HCT116 (cell line): ENCODE results near the gene FAM168B. TPM values are rescaled to one million over a fixed set of nuclear protein-coding genes. Genes with fewer than 3 reads are reported as not detected.
"Not testable (repeated sequence)": the region's sequence is repeated elsewhere in the genome, so short reads cannot be mapped to it uniquely, and the experiment has no call there.

Experiments
- ATAC-seq: fragments of 200-7000 bp; cut with Tn5 transposase; 2 replicates; pipeline ENCODE4 v1.9.1; 2020; ENCODE audit warnings: mild to moderate bottlenecking, moderate library complexity
- BruUV-seq: library from RNA; stranded (reverse); fragments of 400-500 nt; replicated peaks from 2 replicates; lab custom pipeline; 2021; lab: Mats Ljungman, UMichigan
- CTCF ChIA-PET: fragments of 300-600 bp; sonication (Branson Sonifier 250); formaldehyde crosslinking; loops from one replicate; lab custom pipeline; 2021; ENCODE audit warnings: antibody characterized with exemption; lab: Charles Lee
- POLR2A ChIA-PET: fragments of 300-600, 350-600 bp; sonication (Branson Sonifier 250); formaldehyde crosslinking; loops from one replicate; lab custom pipeline; 2021; ENCODE audit warnings: antibody characterized with exemption; lab: Charles Lee
- RAD21 ChIA-PET, 2 experiments: fragments of 300-600 bp; sonication (Branson Sonifier 250); formaldehyde crosslinking; loops; one replicate each; lab custom pipeline; 2023; ENCODE audit warnings: low total read pairs in 2 of 2; ENCODE audit not compliant: uncharacterized antibody in 2 of 2, unreplicated experiment in 2 of 2, low non-redundant PET in 1 of 2; lab: Charles Lee
- DNase-seq: peaks from one replicate; pipeline ENCODE4 v3.0.0-alpha.2; 2010; ENCODE audit warnings: low read depth, low spot score
- H2AFZ ChIP-seq: fragments of 200-600 bp; shearing (Covaris generic), sonication (generic); 2 replicates; pipeline ENCODE4 v1.6.1; 2017; ENCODE audit warnings: low read depth, mixed run types, mixed read lengths, antibody characterized with exemption, low read length; ENCODE audit not compliant: poor library complexity, severe bottlenecking
- H3K27ac ChIP-seq: 2 replicates; pipeline ENCODE4 v1.5.1; 2012; ENCODE audit warnings: low read depth, low read length
- H3K27me3 ChIP-seq: fragments of 200-600 bp; sonication (generic); 2 replicates; pipeline ENCODE4 v1.6.1; 2016; ENCODE audit warnings: mixed run types, low read length, mixed read lengths; ENCODE audit not compliant: insufficient read depth
- H3K36me3 ChIP-seq, 2 experiments: fragments of 200-500 bp in 1 of 2; fragments of 200-600 bp in 1 of 2; sonication (Bioruptor generic) in 1 of 2; sonication (generic) in 1 of 2; 2 replicates each; pipeline versions ENCODE4 v1.5.1 to v1.6.1; 2014 to 2016; ENCODE audit warnings: low read length in 2 of 2, inconsistent platforms in 1 of 2, mixed read lengths in 1 of 2, mixed run types in 1 of 2; ENCODE audit not compliant: insufficient read depth in 2 of 2, control insufficient read depth in 1 of 2
- H3K4me1 ChIP-seq, 2 experiments: fragments of 200-600 bp in 1 of 2; sonication (generic) in 1 of 2; 2 replicates each; pipeline versions ENCODE4 v1.5.1 to v1.6.1; 2012 to 2017; ENCODE audit warnings: low read length in 2 of 2, inconsistent platforms in 1 of 2, mild to moderate bottlenecking in 1 of 2, mixed read lengths in 1 of 2, mixed run types in 1 of 2, moderate library complexity in 1 of 2; ENCODE audit not compliant: insufficient read depth in 2 of 2, control insufficient read depth in 1 of 2
- H3K4me2 ChIP-seq: fragments of 200-600 bp; sonication (generic); 2 replicates; pipeline ENCODE4 v1.6.1; 2017; ENCODE audit warnings: mixed run types, low read length, mixed read lengths
- H3K4me3 ChIP-seq, 2 experiments: fragments of 200-600 bp in 1 of 2; sonication (generic) in 1 of 2; replicated peaks in 1 of 2; 2 replicates each; pipeline ENCODE4 v1.5.1; 2011 to 2016; ENCODE audit warnings: low read length in 2 of 2, control low read depth in 1 of 2, low read depth in 1 of 2, mild to moderate bottlenecking in 1 of 2, mixed read lengths in 1 of 2, mixed run types in 1 of 2
- H3K79me2 ChIP-seq: fragments of 200-600 bp; sonication (generic); 2 replicates; pipeline ENCODE4 v1.6.1; 2017; ENCODE audit warnings: mild to moderate bottlenecking, mixed run types, low read length, moderate library complexity, mixed read lengths; ENCODE audit not compliant: insufficient read depth
- H3K9ac ChIP-seq: fragments of 200-600 bp; sonication (generic); 2 replicates; pipeline ENCODE4 v1.6.1; 2016; ENCODE audit warnings: low read length, mixed read lengths
- H3K9me2 ChIP-seq: fragments of 200-600 bp; sonication (generic), shearing (Covaris generic); 2 replicates; pipeline ENCODE4 v1.6.1; 2017; ENCODE audit warnings: mixed run types, mild to moderate bottlenecking, moderate library complexity; ENCODE audit not compliant: insufficient read depth
- H3K9me3 ChIP-seq, 2 experiments: fragments of 200-500 bp in 1 of 2; fragments of 200-600 bp in 1 of 2; sonication (Bioruptor generic) in 1 of 2; sonication (generic) in 1 of 2; 2 replicates each; pipeline ENCODE4 v1.6.1; 2014 to 2017; ENCODE audit warnings: low read length in 2 of 2, mixed read lengths in 2 of 2, inconsistent platforms in 1 of 2, low read depth in 1 of 2, mild to moderate bottlenecking in 1 of 2, mixed run types in 1 of 2, moderate library complexity in 1 of 2; ENCODE audit not compliant: control insufficient read depth in 1 of 2, insufficient read depth in 1 of 2
- H4K20me1 ChIP-seq: fragments of 200-600 bp; sonication (generic), shearing (Covaris generic); 2 replicates; pipeline ENCODE4 v1.6.1; 2017; ENCODE audit warnings: mixed run types, mild to moderate bottlenecking, moderate library complexity; ENCODE audit not compliant: insufficient read depth
- CBX3 ChIP-seq: IDR thresholded peaks from 2 replicates; pipeline ENCODE4 v1.6.1; 2012; ENCODE audit warnings: low read depth
- CEBPB ChIP-seq: IDR thresholded peaks from 2 replicates; pipeline ENCODE4 v1.6.1; 2012; ENCODE audit warnings: low read depth
- ELF1 ChIP-seq: IDR thresholded peaks from 2 replicates; pipeline ENCODE4 v1.6.1; 2012; ENCODE audit warnings: low read depth, borderline replicate concordance
- EZH2phosphoT487 ChIP-seq: fragments of 200-600 bp; IDR thresholded peaks from 2 replicates; pipeline ENCODE4 v1.6.1; 2018; ENCODE audit warnings: antibody characterized with exemption, borderline replicate concordance
- FOSL1 ChIP-seq: IDR thresholded peaks from 2 replicates; pipeline ENCODE4 v1.6.1; 2012; ENCODE audit warnings: low read depth
- ZFX ChIP-seq: fragments of 450-650 bp; IDR thresholded peaks from 2 replicates; pipeline ENCODE4 v1.6.1; 2017
- intact Hi-C: fragments of 100-400 bp; cut with micrococcal nuclease; formaldehyde crosslinking; loops from 2 replicates; pipeline ENCODE4 v1.10.0; 2022
- total RNA-seq: library from RNA; stranded (reverse); gene quantifications from one replicate; pipeline ENCODE4 v1.2.1, GENCODE V29; 2021; ENCODE audit not compliant: unreplicated experiment
- TF ChIP-seq, protein P1 (sequence below): IDR thresholded peaks from 2 replicates; pipeline ENCODE4 v1.6.1; 2012
- TF ChIP-seq, protein P2 (sequence below): IDR thresholded peaks from 2 replicates; pipeline ENCODE4 v1.6.1; 2012
- TF ChIP-seq, protein P3 (sequence below), 3 experiments: fragments of 200-600 bp in 1 of 3; sonication (generic) in 1 of 3; IDR thresholded peaks in 2 of 3; conservative IDR thresholded peaks in 1 of 3; 2 replicates each; pipeline ENCODE4 v1.5.1; 2012 to 2017; ENCODE audit warnings: low read depth in 2 of 3, low read length in 2 of 3, antibody characterized with exemption in 1 of 3, borderline replicate concordance in 1 of 3, control low read depth in 1 of 3, mild to moderate bottlenecking in 1 of 3, mixed read lengths in 1 of 3, mixed run types in 1 of 3, moderate library complexity in 1 of 3; ENCODE audit not compliant: insufficient read depth in 1 of 3
- TF ChIP-seq, protein P4 (sequence below): IDR thresholded peaks from 2 replicates; pipeline ENCODE4 v1.6.1; 2012; ENCODE audit warnings: low read depth

The FAM168B gene
- total RNA-seq, 1 experiment from 2014 or later = 94.5 TPM

DNA sequence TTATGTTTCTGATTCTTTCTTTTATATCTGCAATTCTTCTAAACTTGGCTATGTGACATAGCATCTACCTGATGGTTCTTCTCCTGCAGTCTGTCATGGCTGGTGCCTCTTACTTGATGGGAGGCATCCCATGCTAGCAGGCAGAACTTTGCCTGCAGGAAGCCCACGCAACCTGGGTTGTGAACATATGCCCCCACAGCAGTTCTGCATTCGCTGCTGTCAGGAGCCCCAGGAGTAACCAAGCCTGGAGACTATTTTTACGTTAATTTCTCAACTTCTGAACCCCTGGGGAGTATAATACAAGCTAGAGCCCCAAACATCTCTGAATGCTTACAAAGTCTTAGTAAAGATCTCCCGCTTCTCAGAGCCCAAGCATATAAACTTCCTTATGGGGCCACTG, 12.1 kb downstream of the FAM168B start (continued):
- TF ChIP-seq, protein P1, sequence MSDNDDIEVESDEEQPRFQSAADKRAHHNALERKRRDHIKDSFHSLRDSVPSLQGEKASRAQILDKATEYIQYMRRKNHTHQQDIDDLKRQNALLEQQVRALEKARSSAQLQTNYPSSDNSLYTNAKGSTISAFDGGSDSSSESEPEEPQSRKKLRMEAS = no peak
- TF ChIP-seq CBX3 = no peak

DNA sequence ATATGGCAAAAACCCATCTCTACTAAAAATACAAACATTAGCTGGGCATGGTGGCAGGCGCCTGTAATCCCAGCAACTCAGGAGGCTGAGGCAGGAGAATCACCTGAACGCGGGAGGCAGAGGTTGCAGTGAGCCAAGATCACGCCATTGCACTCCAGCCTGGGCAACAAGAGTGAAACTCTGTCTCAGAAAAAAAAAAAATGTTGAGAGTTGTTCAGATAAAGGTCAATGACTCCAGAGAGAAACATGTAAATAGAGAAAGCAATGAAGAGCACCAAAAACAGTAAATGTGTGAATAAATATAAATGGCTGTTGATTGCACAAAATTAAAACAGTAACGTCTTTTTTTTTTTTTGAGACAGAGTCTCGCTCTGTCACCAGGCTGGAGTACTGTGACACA, 13.3 kb downstream of the FAM168B start:
- CTCF ChIA-PET, H3K9me3 ChIP-seq, RAD21 ChIA-PET, DNase-seq, POLR2A ChIA-PET, ATAC-seq, BruUV-seq, H3K4me3 ChIP-seq, H3K27me3 ChIP-seq, H2AFZ ChIP-seq, H3K4me1 ChIP-seq, H3K27ac ChIP-seq, intact Hi-C loops, H3K9me2 ChIP-seq, H3K4me2 ChIP-seq, H3K9ac ChIP-seq: not testable (repeated sequence)
- Histone ChIP-seq H4K20me1 (peaks cover 25% of the 10 kb centered on the region), H3K79me2 (peaks cover 100% of the 10 kb centered on the region), H3K36me3 (peaks cover 39 to 45% of the 10 kb centered on the region in 2 experiments)

DNA sequence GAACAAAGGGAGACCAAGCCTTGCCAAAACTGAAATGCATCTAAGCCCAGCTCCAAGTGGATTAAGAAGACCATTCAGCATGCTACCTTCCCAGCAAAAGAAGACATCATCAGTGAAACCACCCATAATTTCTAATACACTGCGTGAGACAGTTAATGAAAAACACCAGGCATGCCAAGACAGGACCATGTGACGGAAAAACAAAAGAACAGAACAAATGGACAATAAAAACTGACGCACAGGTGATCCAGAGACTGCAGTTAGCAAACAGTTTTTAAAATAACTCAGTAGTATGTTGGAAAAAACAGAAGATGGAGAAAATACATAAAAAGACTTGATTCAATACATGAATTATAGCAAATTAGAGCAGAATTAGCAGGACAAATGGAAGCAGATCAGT, 15.3 kb downstream of the FAM168B start:
- CTCF ChIA-PET = no interaction called here

More for the DNA sequence above, 15.3 kb downstream of the FAM168B start:
- no peak overlapping the region for H3K4me3 ChIP-seq
- TF ChIP-seq, protein P2, sequence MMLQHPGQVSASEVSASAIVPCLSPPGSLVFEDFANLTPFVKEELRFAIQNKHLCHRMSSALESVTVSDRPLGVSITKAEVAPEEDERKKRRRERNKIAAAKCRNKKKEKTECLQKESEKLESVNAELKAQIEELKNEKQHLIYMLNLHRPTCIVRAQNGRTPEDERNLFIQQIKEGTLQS = no peak
- TF ChIP-seq CEBPB (no peak), ELF1 (no peak), EZH2phosphoT487 (no peak), ZFX (no peak), FOSL1 (no peak)
- TF ChIP-seq, protein P3, sequence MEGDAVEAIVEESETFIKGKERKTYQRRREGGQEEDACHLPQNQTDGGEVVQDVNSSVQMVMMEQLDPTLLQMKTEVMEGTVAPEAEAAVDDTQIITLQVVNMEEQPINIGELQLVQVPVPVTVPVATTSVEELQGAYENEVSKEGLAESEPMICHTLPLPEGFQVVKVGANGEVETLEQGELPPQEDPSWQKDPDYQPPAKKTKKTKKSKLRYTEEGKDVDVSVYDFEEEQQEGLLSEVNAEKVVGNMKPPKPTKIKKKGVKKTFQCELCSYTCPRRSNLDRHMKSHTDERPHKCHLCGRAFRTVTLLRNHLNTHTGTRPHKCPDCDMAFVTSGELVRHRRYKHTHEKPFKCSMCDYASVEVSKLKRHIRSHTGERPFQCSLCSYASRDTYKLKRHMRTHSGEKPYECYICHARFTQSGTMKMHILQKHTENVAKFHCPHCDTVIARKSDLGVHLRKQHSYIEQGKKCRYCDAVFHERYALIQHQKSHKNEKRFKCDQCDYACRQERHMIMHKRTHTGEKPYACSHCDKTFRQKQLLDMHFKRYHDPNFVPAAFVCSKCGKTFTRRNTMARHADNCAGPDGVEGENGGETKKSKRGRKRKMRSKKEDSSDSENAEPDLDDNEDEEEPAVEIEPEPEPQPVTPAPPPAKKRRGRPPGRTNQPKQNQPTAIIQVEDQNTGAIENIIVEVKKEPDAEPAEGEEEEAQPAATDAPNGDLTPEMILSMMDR (IDR thresholded peaks at IDR 0.05 in 2 of 3, conservative IDR thresholded peaks at IDR 0.05 in 1 of 3; ENCODE audit: borderline replicate concordance in 1 of 3, insufficient read depth in 1 of 3, low read depth in 2 of 3, low read length in 2 of 3) = no peak
- TF ChIP-seq, protein P1 = no peak
- TF ChIP-seq, protein P4, sequence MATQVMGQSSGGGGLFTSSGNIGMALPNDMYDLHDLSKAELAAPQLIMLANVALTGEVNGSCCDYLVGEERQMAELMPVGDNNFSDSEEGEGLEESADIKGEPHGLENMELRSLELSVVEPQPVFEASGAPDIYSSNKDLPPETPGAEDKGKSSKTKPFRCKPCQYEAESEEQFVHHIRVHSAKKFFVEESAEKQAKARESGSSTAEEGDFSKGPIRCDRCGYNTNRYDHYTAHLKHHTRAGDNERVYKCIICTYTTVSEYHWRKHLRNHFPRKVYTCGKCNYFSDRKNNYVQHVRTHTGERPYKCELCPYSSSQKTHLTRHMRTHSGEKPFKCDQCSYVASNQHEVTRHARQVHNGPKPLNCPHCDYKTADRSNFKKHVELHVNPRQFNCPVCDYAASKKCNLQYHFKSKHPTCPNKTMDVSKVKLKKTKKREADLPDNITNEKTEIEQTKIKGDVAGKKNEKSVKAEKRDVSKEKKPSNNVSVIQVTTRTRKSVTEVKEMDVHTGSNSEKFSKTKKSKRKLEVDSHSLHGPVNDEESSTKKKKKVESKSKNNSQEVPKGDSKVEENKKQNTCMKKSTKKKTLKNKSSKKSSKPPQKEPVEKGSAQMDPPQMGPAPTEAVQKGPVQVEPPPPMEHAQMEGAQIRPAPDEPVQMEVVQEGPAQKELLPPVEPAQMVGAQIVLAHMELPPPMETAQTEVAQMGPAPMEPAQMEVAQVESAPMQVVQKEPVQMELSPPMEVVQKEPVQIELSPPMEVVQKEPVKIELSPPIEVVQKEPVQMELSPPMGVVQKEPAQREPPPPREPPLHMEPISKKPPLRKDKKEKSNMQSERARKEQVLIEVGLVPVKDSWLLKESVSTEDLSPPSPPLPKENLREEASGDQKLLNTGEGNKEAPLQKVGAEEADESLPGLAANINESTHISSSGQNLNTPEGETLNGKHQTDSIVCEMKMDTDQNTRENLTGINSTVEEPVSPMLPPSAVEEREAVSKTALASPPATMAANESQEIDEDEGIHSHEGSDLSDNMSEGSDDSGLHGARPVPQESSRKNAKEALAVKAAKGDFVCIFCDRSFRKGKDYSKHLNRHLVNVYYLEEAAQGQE = no peak
- no peaks in the 10 kb centered on the region for H3K9me2 ChIP-seq
- no peaks in the 10 kb centered on the region for H3K27me3 ChIP-seq
- BruUV-seq = no TSS peak
- no peak overlapping the region for H3K4me2 ChIP-seq
- H3K36me3 ChIP-seq = peaks cover 42 to 51% of the 10 kb centered on the region in 2 experiments
- ChIA-PET POLR2A (no interaction called here), RAD21 (no interaction called here)
- intact Hi-C loops = no loop called here
- no peak overlapping the region for H3K9ac ChIP-seq
- H3K27ac ChIP-seq = no peak overlapping the region
- no peaks in the 10 kb centered on the region for H3K9me3 ChIP-seq
- H3K79me2 ChIP-seq = peaks cover 100% of the 10 kb centered on the region
- no peak for ATAC-seq
- no peak for DNase-seq
- peaks cover 6 to 13% of the 10 kb centered on the region in 2 experiments; a peak in 3 of 4 replicates for H3K4me1 ChIP-seq
- no peak overlapping the region for H2AFZ ChIP-seq
- peaks cover 14% of the 10 kb centered on the region; the same call in 1 of the 2 replicates for H4K20me1 ChIP-seq
